ENCODE measurements around the gene FGR.

The FGR gene

GRCh38 chr1:27615346-27616192, 19.4 kb downstream of the FGR start:
- no peak for DNase-seq (ENCODE audit: low spot score)

DNA sequence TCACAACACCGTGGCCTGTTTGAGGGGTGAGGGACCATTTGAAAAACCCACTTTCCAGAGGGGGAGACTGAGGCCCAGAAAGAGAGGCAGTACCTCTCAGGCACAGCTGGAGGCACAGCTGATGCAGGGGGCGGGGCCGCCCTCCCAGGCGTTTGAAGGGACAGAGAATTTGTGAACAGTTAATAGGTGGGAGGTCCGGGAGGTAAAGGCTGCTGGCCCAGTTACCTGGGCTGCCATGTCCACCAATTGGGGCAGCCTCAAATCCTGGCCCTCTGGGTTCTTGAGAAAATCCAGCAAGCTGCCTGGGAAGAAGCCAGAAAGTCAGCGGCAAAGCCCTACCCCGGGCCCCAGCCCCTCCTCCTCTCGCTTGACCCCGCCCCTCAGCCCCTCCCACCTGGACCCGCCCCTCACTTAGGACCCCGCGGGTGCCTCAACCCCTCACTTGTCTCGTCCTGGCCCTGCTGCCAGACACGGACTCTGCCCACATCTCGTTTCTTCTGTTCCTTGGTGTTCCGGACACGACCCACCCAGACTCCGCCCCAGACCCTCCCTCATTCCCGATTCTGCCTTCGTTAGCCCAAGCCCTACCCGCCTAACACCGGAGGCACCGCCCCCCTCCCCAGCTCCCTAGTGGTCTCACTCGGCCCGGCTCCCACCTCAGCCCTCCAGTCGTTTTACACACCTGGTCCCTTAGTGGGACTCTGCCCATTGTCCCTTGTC, 20.2 kb downstream of the FGR start:
- DNase-seq (ENCODE audit: low spot score), result no peak

GRCh38 chr1:27614043-27614624, 20.9 kb downstream of the FGR start:
- DNase-seq (ENCODE audit: low spot score), result no peak

GRCh38 chr1:27612718-27613117, 22.3 kb downstream of the FGR start:
- DNase-seq (ENCODE audit: low spot score), result no peak

DNA sequence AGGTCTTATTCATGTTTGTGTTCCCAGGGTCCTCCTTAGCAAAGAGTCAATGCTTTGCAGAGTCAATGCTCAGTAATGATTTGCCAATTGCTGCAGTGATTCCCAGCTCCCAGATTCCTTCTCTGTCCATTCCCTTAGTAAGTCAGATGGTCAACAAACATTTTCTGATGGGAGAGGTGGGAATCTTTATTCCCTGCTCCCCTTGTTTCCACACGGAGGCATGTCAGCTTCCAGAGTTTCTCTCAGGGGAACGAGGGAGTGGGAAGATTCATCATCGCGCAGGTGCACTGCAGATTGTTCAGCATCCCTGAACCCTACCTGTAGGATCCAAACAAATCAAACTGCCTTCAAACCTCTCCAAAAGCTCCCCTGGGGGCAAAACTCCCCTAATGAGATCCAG, 23.5 kb downstream of the FGR start:
- DNase-seq (ENCODE audit: low spot score), result no peak

DNA sequence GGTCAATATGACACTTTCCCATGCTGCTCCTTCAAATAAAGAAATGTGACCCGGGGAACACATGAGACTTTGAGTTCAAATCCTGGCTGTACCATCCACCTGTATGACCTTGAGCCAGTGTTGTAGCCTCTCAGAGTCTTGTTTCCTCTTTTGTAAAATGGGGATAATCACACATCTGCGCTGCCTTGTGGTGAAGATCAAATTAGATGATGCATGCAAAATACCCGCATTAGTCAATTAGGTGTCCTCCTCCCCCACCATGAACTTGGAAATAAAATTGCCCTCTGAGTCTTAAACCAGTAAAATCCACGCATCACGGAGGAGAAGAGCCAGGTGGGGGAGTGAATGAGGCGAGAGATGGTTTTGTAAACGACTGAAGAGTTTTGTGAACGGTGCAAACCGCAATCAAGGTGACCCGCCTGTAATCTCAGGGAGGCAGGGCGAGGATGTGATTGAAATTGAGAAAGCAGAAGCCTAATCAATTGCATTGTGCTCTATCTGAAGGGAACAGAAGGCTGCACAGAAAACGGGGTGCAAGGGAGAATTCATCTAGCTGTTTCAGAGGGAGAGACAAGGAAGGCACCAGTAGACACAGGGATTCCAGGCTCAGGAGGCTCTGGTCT, 25.3 kb downstream of the FGR start:
- no peak for DNase-seq (ENCODE audit: low spot score)

DNA sequence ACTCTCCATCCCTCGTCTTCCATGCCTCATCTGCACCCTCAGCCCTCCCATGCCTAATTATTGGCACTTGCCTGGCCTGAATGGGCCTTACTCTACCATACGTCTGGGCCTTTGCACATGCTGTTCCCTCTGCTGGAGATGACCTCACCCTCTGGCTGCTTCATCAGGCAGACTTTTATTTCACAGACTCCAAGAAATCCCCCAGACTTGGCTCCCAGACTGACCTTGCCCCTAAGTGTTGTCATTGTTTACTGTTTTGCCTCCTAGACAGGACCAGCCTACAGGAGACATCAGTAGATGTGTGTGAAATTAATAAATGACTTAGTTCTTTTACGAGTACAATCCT, 25.8 kb downstream of the FGR start:
- DNase-seq (ENCODE audit: low spot score), result no peak

- peak; percentile 52 for DNase-seq (ENCODE audit: low spot score)
Observed at GRCh38 chr1:27607239-27607804, 27.7 kb downstream of the FGR start.

GRCh38 chr1:27606708-27607238, 28.2 kb downstream of the FGR start:
- no peak for DNase-seq (ENCODE audit: low spot score)

DNA sequence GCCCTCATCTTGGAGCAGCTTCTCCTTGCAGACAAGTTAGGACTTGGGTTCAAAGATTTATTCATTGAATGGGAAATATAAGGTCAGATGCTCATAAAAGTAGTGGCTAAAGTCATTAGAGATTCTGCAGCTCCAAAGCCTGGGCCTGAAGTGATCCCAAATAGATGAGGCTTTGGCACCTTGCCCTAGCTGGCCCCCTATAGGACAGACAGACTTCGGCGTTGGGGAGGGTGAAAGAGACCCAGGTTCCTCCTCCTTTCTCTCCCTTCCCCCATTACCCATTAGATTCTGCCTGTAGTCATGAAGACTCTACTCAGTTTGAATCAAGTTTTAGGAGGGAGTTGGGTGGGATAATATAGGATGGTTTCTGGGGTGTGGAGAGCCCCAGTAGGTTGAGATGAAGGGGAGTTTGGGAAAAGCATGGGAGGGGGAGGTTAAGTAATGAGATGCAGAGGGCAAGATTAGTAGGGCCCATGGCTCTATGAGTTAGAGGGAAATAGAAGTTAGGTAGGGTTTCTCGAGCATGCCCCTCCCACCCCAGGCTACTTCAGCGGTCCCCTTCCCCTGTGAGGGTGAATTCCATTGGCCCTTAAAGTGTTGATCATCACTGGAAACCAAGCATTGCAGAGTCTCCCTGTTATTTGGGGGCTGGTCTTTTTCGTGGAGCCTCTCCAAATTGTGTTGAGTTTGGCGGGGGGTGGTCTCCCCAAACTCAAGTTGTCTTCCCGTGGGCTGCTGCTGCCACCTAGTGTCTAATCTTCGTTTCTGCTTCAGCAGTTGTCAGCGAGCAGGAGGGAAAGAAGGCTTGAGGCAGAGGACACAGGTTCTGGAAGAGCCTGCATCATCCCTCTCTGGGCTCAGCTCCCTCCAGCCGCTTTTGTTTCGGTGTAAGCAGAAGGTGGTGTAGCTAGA, 28.9 kb downstream of the FGR start:
- no peak for DNase-seq (ENCODE audit: low spot score)

DNA sequence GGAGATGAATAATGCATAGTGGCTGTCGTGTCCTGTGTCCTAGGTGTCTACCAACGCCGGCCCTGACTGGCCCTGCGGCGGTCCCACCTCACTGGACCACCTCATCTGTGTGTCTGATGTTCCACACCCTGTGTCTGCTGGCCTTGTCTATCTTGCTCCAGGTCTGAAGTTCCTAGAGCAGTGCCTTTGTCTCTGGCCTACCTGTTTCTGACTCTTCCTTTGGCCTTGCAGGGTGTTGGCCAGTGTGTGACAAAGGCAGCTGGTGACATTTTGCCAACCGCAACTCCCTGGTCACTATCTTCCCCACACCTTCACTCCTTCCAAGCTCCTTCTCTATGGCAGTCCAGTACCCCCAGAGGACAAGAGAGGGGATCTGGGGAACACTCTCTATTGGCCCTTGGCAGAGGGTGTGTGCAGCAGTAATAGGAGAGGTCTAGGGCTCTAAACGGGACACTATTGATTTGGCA, 29.7 kb downstream of the FGR start:
- no peak for DNase-seq (ENCODE audit: low spot score)

- no peak for DNase-seq (ENCODE audit: low spot score)
Observed at GRCh38 chr1:27604579-27605299, 30.2 kb downstream of the FGR start.

- DNase-seq (ENCODE audit: low spot score), result peak; percentile 95
Observed at GRCh38 chr1:27603681-27604578, 31.1 kb downstream of the FGR start, which contains the start of gene AHDC1. Gene AHDC1 (minus strand): TSS chr1:27604144. CDS start chr1:27552115, 52,029 bp downstream.

GRCh38 chr1:27603309-27603680, 31.7 kb downstream of the FGR start:
- DNase-seq (ENCODE audit: low spot score), result no peak

DNA sequence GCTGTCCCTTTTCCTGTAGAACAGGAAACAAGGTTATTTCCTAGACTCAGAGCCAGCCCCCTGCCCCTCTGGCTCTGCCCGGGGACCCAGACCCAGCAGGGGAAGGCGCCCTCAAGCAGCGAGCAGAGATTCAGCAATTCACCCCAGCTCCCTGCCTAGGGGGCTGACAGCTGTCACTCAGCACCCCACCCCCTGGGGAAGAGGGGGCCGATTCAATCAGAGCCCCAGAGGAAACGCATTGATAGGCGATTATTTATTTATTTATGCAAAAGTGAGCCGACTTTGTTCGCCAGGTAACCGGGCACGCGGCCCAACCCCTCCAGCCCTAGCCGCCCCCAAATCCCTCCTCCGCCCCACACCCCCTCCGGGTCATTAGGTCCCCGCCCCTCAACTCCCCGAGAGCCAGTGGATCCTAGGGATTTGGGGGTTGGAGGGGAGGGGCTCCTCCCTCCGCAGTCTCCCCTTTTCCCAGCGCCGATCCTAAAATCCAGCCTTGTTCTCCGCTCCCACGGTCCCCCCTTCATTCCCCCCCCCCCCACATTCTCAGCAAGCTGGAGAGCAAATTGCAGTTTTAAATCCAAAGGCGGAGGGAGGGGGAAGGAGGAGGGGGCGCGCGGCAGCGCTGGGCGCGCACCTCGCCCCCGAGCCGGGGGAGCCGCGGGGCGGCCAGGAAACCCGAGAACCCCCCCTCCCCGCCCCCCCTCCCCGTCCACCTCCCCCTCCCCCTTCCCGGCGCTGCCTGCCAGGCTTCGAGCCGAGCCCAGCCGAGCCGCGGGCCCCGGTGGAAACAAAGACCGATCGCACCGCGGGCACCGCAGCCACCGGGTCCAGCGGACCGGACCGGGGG, 32.3 kb downstream of the FGR start:
- peak; percentile 69 for DNase-seq (ENCODE audit: low spot score)

- DNase-seq (ENCODE audit: low spot score), result no peak
Observed at GRCh38 chr1:27601771-27602461, 33.1 kb downstream of the FGR start.

- no peak for DNase-seq (ENCODE audit: low spot score)
Observed at GRCh38 chr1:27601321-27601770, 33.6 kb downstream of the FGR start.
